WERI-Rb-1 (cell line): Measurements from ENCODE around the gene VAPB.
"Not testable (repeated sequence)": the region's sequence is repeated elsewhere in the genome, so short reads cannot be mapped to it uniquely, and the experiment has no call there.

Source experiments
- DNase-seq: peaks from one replicate; pipeline ENCODE4 v3.0.0-alpha.2; 2020
- H3K27ac ChIP-seq: fragments of 250-450 bp; sonication (Bioruptor Pico); 2 replicates; pipeline ENCODE4 v1.5.1; 2020; ENCODE audit warnings: mild to moderate bottlenecking, moderate library complexity
- H3K27me3 ChIP-seq: fragments of 250-450 bp; sonication (Bioruptor Pico); 2 replicates; pipeline ENCODE4 v1.5.1; 2021; ENCODE audit warnings: mild to moderate bottlenecking, low read depth, moderate library complexity; ENCODE audit not compliant: insufficient read depth, severe bottlenecking
- H3K36me3 ChIP-seq: fragments of 250-450 bp; sonication (Bioruptor Pico); 2 replicates; pipeline ENCODE4 v1.5.1; 2020; ENCODE audit warnings: mild to moderate bottlenecking, moderate library complexity
- H3K4me3 ChIP-seq: 2 replicates; pipeline ENCODE4 v1.5.1; 2011; ENCODE audit warnings: low read depth, mild to moderate bottlenecking, control low read depth, low read length
- H3K9me3 ChIP-seq: fragments of 250-450 bp; sonication (Bioruptor Pico); 2 replicates; pipeline ENCODE4 v1.5.1; 2021; ENCODE audit warnings: mild to moderate bottlenecking, moderate library complexity; ENCODE audit not compliant: severe bottlenecking
- TF ChIP-seq, protein P1 (sequence below): IDR thresholded peaks from 2 replicates; pipeline ENCODE4 v1.5.1; 2011; ENCODE audit warnings: low read depth, mild to moderate bottlenecking, control low read depth, inconsistent platforms, low read length

VAPB gene

DNA sequence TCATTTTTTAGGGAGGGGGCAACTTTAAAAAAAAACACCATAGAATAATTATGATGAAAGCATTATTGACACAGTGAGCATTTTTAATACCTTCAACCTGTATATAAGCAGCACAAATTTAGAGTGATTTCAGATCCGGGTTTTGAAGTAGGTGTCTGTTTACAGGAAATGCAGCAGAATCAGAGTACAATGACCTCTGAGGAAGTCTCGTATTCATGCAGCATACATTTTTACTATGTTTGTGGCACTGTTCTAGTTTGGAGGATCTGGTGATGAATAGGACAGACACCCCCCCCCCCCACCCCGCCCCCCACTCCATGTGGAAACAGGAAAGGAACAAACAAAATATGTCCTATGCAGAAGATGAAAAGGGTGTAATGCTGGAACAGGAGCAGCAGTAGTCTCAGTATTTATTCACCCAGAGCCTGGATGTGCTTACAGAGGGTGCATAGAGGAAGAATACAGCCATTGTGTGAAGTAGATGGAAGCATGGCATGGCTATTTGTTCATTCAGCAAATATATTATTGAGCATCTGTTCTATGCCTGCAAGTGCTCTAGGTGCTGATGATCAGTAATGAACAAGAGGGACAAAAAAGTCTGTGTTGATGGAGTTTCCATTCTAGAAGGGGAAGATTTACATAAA is 19.7 kb downstream of the VAPB start:
- peaks cover 4% of the 10 kb centered on the region for H3K36me3 ChIP-seq
- no peaks in the 10 kb centered on the region for H3K9me3 ChIP-seq
- no peak for DNase-seq
- TF ChIP-seq, protein P1, sequence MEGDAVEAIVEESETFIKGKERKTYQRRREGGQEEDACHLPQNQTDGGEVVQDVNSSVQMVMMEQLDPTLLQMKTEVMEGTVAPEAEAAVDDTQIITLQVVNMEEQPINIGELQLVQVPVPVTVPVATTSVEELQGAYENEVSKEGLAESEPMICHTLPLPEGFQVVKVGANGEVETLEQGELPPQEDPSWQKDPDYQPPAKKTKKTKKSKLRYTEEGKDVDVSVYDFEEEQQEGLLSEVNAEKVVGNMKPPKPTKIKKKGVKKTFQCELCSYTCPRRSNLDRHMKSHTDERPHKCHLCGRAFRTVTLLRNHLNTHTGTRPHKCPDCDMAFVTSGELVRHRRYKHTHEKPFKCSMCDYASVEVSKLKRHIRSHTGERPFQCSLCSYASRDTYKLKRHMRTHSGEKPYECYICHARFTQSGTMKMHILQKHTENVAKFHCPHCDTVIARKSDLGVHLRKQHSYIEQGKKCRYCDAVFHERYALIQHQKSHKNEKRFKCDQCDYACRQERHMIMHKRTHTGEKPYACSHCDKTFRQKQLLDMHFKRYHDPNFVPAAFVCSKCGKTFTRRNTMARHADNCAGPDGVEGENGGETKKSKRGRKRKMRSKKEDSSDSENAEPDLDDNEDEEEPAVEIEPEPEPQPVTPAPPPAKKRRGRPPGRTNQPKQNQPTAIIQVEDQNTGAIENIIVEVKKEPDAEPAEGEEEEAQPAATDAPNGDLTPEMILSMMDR = no peak
- H3K27ac ChIP-seq = no peak overlapping the region
- H3K27me3 ChIP-seq = no peaks in the 10 kb centered on the region
- H3K4me3 ChIP-seq = no peak overlapping the region

DNA sequence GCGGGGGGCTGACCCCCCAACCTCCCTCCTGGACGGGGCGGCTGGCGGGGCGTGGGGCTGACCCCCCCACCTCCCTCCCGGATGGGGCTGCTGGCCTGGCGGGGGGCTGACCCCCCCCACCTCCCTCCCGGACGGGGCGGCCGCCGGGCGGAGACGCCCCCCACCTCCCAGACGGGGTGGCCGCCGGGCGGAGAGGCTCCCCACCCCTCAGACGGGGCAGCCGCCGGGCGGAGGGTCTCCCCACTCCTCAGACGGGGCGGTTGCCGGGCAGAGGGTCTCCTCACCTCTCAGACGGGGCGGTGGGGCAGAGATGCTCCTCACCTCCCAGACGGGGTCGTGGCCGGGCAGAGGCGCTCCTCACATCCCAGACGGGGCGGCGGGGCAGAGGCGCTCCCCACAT is 25.2 kb downstream of the VAPB start:
- not testable (repeated sequence) for H3K4me3 ChIP-seq, H3K9me3 ChIP-seq, H3K27ac ChIP-seq, H3K27me3 ChIP-seq, DNase-seq
- H3K36me3 ChIP-seq = peaks cover 17% of the 10 kb centered on the region

DNA sequence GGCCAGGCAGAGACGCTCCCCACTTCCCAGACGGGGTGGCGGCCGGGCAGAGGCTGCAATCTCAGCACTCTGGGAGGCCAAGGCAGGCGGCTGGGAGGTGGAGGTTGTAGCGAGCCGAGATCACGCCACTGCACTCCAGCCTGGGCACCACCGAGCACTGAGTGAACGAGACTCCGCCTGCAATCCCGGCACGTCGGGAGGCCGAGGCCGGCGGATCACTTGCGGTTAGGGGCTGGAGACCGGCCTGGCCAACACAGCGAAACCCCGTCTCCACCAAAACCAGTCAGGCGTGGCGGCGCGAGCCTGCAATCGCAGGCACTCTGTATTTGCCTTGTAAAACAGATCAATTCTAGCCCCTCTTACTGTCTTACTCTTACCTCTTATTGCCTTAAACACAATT is 25.8 kb downstream of the VAPB start:
- H3K27me3 ChIP-seq, H3K9me3 ChIP-seq, H3K4me3 ChIP-seq, H3K27ac ChIP-seq, DNase-seq: not testable (repeated sequence)
- peaks cover 18% of the 10 kb centered on the region for H3K36me3 ChIP-seq

DNA sequence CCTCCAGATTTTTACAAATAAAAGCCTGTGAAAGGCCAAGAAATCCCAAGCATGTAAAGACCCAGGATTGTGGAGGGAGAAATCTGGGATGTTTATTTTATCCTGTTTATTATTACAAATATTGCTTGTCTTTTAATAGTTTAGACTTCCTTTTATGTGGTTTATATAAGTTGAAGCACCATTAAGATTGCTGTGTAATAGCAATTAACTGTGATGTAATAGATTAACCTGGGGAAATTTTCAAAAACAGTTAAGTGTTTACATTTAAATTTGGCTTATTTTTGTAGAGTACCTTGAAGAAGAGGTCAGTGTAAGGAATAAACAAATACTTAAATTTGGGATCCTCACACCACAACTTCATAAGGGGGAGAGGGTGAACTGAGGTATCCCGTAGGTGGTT is 27.0 kb downstream of the VAPB start:
- TF ChIP-seq, protein P1 = no peak
- peaks cover 29% of the 10 kb centered on the region for H3K36me3 ChIP-seq
- H3K4me3 ChIP-seq = no peak overlapping the region
- no peak for DNase-seq
- no peak overlapping the region for H3K27ac ChIP-seq
- no peaks in the 10 kb centered on the region for H3K27me3 ChIP-seq
- H3K9me3 ChIP-seq = no peaks in the 10 kb centered on the region

DNA sequence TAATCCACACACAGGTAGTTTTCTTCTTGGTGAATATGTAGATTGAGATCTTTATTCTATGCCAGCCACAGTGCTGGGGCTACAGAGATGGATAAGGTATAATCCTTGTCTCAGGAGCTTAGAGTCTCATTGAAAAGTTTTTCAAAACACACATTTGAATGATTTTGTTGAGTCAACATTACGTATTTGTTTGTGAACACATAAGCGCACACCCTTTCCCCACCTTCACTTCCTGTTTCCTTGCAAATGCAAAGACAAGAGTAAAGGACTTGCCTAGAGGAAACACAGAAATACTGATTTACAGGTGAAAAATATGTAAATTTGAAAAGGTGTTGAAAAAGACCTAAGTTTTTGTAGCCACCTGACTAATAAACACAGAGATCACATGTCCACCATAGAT is 27.8 kb downstream of the VAPB start:
- no peaks in the 10 kb centered on the region for H3K9me3 ChIP-seq
- H3K36me3 ChIP-seq = peaks cover 31% of the 10 kb centered on the region
- H3K27me3 ChIP-seq = no peaks in the 10 kb centered on the region
- no peak for DNase-seq
- TF ChIP-seq, protein P1 = no peak
- no peak overlapping the region for H3K27ac ChIP-seq
- no peak overlapping the region for H3K4me3 ChIP-seq

DNA sequence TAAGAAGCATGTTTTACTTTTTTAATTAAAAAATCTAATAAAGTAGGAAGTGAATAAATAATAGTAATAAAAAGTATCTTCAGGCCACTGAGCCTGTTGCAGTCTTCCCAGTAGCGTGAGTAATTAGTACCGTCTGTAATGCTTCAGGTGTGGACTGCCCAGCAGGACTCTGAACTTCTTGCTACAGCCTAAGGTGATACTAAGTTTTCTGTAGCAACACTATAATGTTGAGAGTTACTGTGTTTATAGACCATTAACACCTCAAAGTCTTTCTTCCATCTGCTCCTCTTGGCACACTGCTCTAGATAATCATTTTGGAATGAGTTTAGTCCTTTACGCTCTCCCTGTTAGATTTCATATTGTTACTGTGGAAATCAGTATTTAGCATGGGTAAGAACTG is 28.4 kb downstream of the VAPB start:
- H3K27ac ChIP-seq = no peak overlapping the region
- no peaks in the 10 kb centered on the region for H3K9me3 ChIP-seq
- TF ChIP-seq, protein P1 = no peak
- H3K4me3 ChIP-seq = no peak overlapping the region
- no peaks in the 10 kb centered on the region for H3K27me3 ChIP-seq
- peaks cover 31% of the 10 kb centered on the region for H3K36me3 ChIP-seq
- DNase-seq = no peak
